GM21447 (cell line): ENCODE results near the gene PCDHA9.

Experiments
- ATAC-seq: cut with Tn5 transposase; IDR thresholded peaks from one replicate; pipeline ENCODE4 v1.9.1; 2021; ENCODE audit not compliant: unreplicated experiment

The PCDHA9 gene

DNA sequence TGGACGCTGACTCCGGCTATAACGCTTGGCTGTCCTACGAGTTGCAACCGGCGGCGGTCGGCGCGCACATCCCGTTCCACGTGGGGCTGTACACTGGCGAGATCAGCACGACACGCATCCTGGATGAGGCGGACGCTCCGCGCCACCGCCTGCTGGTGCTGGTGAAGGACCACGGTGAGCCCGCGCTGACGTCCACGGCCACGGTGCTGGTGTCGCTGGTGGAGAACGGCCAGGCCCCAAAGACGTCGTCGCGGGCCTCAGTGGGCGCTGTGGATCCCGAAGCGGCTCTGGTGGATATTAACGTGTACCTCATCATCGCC, 29.0 kb downstream of the PCDHA9 start:
- no peak for ATAC-seq

DNA sequence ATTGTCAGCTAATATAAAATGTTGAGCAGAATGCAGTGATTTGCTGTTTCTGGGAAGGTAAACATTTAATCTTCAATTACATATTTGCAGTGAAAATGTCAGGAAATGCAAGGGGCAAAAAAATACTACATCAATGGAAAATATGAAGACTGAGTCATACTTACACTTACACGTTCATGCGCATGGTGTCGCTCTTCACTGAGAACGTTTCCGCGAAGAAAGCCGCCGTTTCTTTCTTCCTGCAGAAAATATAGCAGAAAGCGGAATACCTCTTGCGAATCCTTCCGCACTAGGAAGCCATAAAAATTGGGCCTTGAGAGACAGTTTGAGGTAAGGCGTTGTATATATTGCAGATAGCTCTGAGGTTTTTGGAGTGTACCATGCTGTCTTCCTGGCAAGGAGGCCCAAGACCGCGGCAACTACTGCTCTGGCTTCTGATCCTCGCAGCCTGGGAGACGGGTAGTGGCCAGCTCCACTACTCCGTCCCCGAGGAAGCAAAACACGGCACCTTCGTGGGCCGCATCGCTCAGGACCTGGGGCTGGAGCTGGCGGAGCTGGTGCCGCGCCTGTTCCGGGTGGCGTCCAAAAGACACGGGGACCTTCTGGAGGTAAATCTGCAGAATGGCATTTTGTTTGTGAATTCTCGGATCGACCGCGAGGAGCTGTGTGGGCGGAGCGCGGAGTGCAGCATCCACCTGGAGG, 33.9 kb downstream of the PCDHA9 start, which contains the start of gene PCDHA13:
PCDHA13 (plus strand) TSS at position 236 of the 702 bp plus-strand sequence; CDS start at position 381, 145 bp downstream.
- ATAC-seq: no peak

DNA sequence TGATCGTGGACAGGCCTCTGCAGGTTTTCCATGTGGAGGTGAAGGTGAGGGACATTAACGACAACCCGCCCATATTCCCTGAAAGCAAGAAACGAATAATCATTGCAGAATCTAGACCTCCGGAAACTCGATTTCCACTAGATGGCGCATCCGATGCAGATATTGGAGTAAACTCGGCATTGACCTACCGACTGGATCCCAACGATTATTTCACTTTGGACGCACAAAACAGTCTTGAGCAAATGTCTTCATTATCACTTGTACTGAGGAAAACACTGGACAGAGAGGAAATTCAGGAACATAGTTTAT, 34.4 kb downstream of the PCDHA9 start:
- no peak for ATAC-seq

DNA sequence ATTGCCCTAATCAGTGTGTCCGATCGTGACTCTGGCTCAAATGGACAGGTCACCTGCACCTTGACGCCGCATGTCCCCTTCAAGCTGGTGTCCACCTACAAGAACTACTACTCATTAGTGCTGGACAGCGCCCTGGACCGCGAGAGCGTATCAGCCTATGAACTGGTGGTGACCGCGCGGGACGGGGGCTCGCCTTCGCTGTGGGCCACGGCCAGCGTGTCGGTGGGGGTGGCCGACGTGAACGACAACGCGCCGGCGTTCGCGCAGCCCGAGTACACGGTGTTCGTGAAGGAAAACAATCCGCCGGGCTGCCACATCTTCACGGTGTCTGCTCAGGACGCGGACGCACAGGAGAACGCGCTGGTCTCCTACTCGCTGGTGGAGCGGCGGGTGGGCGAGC, 35.2 kb downstream of the PCDHA9 start:
- ATAC-seq: no peak

DNA sequence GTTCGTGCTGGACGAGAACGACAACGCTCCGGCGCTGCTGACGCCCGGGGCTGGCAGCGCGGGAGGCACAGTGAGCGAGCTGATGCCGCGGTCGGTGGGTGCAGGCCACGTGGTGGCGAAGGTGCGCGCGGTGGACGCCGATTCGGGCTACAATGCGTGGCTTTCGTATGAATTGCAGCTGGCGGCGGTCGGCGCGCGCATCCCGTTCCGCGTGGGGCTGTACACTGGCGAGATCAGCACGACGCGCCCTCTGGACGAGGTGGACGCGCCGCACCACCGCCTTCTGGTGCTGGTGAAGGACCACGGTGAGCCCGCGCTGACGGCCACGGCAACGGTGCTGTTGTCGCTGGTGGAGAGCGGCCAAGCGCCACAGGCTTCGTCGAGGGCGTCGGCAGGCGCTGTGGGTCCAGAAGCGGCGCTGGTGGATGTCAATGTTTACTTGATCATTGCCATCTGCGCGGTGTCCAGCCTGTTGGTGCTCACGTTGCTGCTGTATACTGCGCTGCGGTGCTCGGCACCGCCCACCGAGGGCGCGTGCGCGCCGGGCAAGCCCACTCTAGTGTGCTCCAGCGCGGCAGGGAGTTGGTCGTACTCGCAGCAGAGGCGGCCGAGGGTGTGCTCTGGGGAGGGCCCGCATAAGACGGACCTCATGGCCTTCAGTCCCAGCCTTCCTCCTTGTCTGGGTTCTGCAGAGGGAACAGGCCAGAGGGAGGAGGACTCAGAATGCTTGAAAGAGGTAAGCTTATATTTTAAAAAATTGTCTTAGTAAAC, 35.9 kb downstream of the PCDHA9 start:
- no peak for ATAC-seq
